WTC11 (cell line): ENCODE data around the gene BICD2. TPM values are rescaled to one million over a fixed set of nuclear protein-coding genes. Genes with fewer than 3 reads are reported as not detected.

Experiments
- ATAC-seq: fragments of 200-7000 bp; cut with Tn5 transposase; 2 replicates; pipeline ENCODE4 v1.10.0; 2021; ENCODE audit warnings: mild to moderate bottlenecking, moderate library complexity
- CTCF ChIA-PET: fragments of 300-600 bp; sonication (Branson Sonifier 250); formaldehyde crosslinking; loops from one replicate; lab custom pipeline; 2021; ENCODE audit warnings: antibody characterized with exemption; lab: Charles Lee
- POLR2A ChIA-PET: fragments of 350-600 bp; sonication (Branson Sonifier 250); formaldehyde crosslinking; loops from one replicate; lab custom pipeline; 2021; ENCODE audit warnings: antibody characterized with exemption; lab: Charles Lee
- DNase-seq: peaks from one replicate; pipeline ENCODE4 v3.0.0; 2021; ENCODE audit warnings: low spot score
- H3K27ac Mint-ChIP-seq: 2 replicates; pipeline ENCODE4 v1.8.0; 2021; ENCODE audit warnings: mixed read lengths
- H3K27me3 Mint-ChIP-seq: 2 replicates; pipeline ENCODE4 v1.8.0; 2021; ENCODE audit warnings: low read depth, mild to moderate bottlenecking, moderate library complexity, mixed read lengths
- H3K36me3 Mint-ChIP-seq: 2 replicates; pipeline ENCODE4 v1.8.0; 2021; ENCODE audit warnings: mixed read lengths
- H3K4me1 Mint-ChIP-seq: 2 replicates; pipeline ENCODE4 v1.8.0; 2022; ENCODE audit warnings: mixed read lengths
- H3K4me3 Mint-ChIP-seq: 2 replicates; pipeline ENCODE4 v1.8.0; 2021; ENCODE audit warnings: mild to moderate bottlenecking, moderate library complexity, mixed read lengths
- H3K9me3 Mint-ChIP-seq: 2 replicates; pipeline ENCODE4 v1.8.0; 2021; ENCODE audit warnings: mixed read lengths
- ATF2 ChIP-seq: sonication (generic); formaldehyde crosslinking; IDR thresholded peaks from 2 replicates; pipeline ENCODE4 v1.8.1; 2022; ENCODE audit warnings: low read depth, missing genetic modification reagents, borderline replicate concordance
- ATF3 ChIP-seq: sonication (generic); formaldehyde crosslinking; conservative IDR thresholded peaks from 2 replicates; pipeline ENCODE4 v1.8.1; 2022; ENCODE audit warnings: mild to moderate bottlenecking, missing genetic modification reagents
- CTCF ChIP-seq: fragments of 200-600 bp; IDR thresholded peaks from 2 replicates; pipeline ENCODE4 v1.8.0; 2022; ENCODE audit warnings: antibody characterized with exemption
- E2F1 ChIP-seq: sonication (generic); formaldehyde crosslinking; IDR thresholded peaks from 2 replicates; pipeline ENCODE4 v1.8.0; 2022; ENCODE audit warnings: mild to moderate bottlenecking, missing genetic modification reagents
- E2F4 ChIP-seq: sonication (generic); formaldehyde crosslinking; IDR thresholded peaks from 2 replicates; pipeline ENCODE4 v1.8.1; 2022; ENCODE audit warnings: low read depth, mild to moderate bottlenecking, moderate library complexity, missing genetic modification reagents, borderline replicate concordance
- EMX1 ChIP-seq: fragments of 250-450 bp; sonication (Bioruptor Pico); IDR thresholded peaks from 2 replicates; pipeline ENCODE4 v1.8.0; 2021; ENCODE audit warnings: mild to moderate bottlenecking
- ESRRA ChIP-seq: sonication (generic); formaldehyde crosslinking; IDR thresholded peaks from 2 replicates; pipeline ENCODE4 v1.8.1; 2022; ENCODE audit warnings: mild to moderate bottlenecking, missing genetic modification reagents, borderline replicate concordance
- FOXJ3 ChIP-seq: sonication (generic); formaldehyde crosslinking; IDR thresholded peaks from 2 replicates; pipeline ENCODE4 v1.9.0; 2021; ENCODE audit warnings: missing genetic modification reagents, mild to moderate bottlenecking, borderline replicate concordance
- GABPB1 ChIP-seq: sonication (generic); formaldehyde crosslinking; IDR thresholded peaks from 2 replicates; pipeline ENCODE4 v1.8.1; 2023; ENCODE audit warnings: mild to moderate bottlenecking, missing genetic modification reagents
- GTF2I ChIP-seq: fragments of 250-450 bp; sonication (Bioruptor Pico); conservative IDR thresholded peaks from 2 replicates; pipeline ENCODE4 v1.4.0; 2021; ENCODE audit warnings: mild to moderate bottlenecking
- HMGA2 ChIP-seq: fragments of 250-450 bp; sonication (Bioruptor Pico); IDR thresholded peaks from 2 replicates; pipeline ENCODE4 v1.4.0; 2021; ENCODE audit warnings: mild to moderate bottlenecking, moderate library complexity
- MLX ChIP-seq: sonication (generic); formaldehyde crosslinking; IDR thresholded peaks from 2 replicates; pipeline ENCODE4 v1.8.1; 2023; ENCODE audit warnings: mild to moderate bottlenecking, missing genetic modification reagents, moderate library complexity
- NR1H2 ChIP-seq: sonication (generic); formaldehyde crosslinking; IDR thresholded peaks from 2 replicates; pipeline ENCODE4 v1.9.0; 2021; ENCODE audit warnings: mild to moderate bottlenecking, moderate library complexity, missing genetic modification reagents
- NR3C1 ChIP-seq: sonication (generic); formaldehyde crosslinking; conservative IDR thresholded peaks from 2 replicates; pipeline ENCODE4 v1.8.1; 2023; ENCODE audit warnings: low read depth, mild to moderate bottlenecking, missing genetic modification reagents
- OVOL2 ChIP-seq: fragments of 250-450 bp; sonication (Bioruptor Pico); IDR thresholded peaks from 2 replicates; pipeline ENCODE4 v1.9.0; 2021; ENCODE audit warnings: mild to moderate bottlenecking, borderline replicate concordance
- RELA ChIP-seq: sonication (generic); formaldehyde crosslinking; IDR thresholded peaks from 2 replicates; pipeline ENCODE4 v1.8.1; 2022; ENCODE audit warnings: missing genetic modification reagents, mild to moderate bottlenecking, borderline replicate concordance
- SOX15 ChIP-seq: fragments of 250-450 bp; sonication (Bioruptor Pico); IDR thresholded peaks from 2 replicates; pipeline ENCODE4 v1.9.0; 2021; ENCODE audit warnings: mild to moderate bottlenecking
- SP1 ChIP-seq: sonication (generic); formaldehyde crosslinking; conservative IDR thresholded peaks from 2 replicates; pipeline ENCODE4 v1.8.1; 2022; ENCODE audit warnings: missing genetic modification reagents
- TEAD1 ChIP-seq: sonication (generic); formaldehyde crosslinking; IDR thresholded peaks from 2 replicates; pipeline ENCODE4 v1.8.0; 2022; ENCODE audit warnings: mild to moderate bottlenecking, missing genetic modification reagents
- USF2 ChIP-seq: sonication (generic); formaldehyde crosslinking; IDR thresholded peaks from 2 replicates; pipeline ENCODE4 v1.8.1; 2023; ENCODE audit warnings: mild to moderate bottlenecking, missing genetic modification reagents, moderate library complexity
- ZNF219 ChIP-seq: sonication (generic); formaldehyde crosslinking; IDR thresholded peaks from 2 replicates; pipeline ENCODE4 v1.8.0; 2023; ENCODE audit warnings: missing genetic modification reagents, mild to moderate bottlenecking, borderline replicate concordance
- ZSCAN18 ChIP-seq: fragments of 250-450 bp; sonication (Bioruptor Pico); IDR thresholded peaks from 2 replicates; pipeline ENCODE4 v2.1.2; 2022; ENCODE audit warnings: mild to moderate bottlenecking, moderate library complexity
- total RNA-seq: library from RNA; stranded (reverse); gene quantifications from 3 replicates; pipeline ENCODE4 v1.2.3, GENCODE V29; 2021

Gene BICD2
- total RNA-seq, 1 experiment from 2014 or later, result 38.7 TPM

GRCh38 chr9:92786298-92786697 is 21.7 kb upstream of the BICD2 start:
- POLR2A ChIA-PET, result no interaction called here
- CTCF ChIA-PET, result interaction anchor here (0.7 to 2.0 kb wide), 4 partner anchors 22 to 161 kb away, joined by 3 to 4 read pairs (median 4); partner anchors contain the start of gene FGD3
- H3K4me1 Mint-ChIP-seq, result no peaks in the 10 kb centered on the region
- H3K4me3 Mint-ChIP-seq, result no peak overlapping the region
- no peak overlapping the region for H3K27ac Mint-ChIP-seq
- peaks cover 6% of the 10 kb centered on the region; the same call in 1 of the 2 replicates for H3K9me3 Mint-ChIP-seq
- no peaks in the 10 kb centered on the region for H3K36me3 Mint-ChIP-seq
- no peak for DNase-seq
- no peaks in the 10 kb centered on the region; the same call in 1 of the 2 replicates for H3K27me3 Mint-ChIP-seq
- no peak for TF ChIP-seq FOXJ3 (CRISPR knock-in tag)
- TF ChIP-seq RELA, result no peak
- TF ChIP-seq E2F1, result no peak
- no peak for TF ChIP-seq OVOL2
- no peak for TF ChIP-seq USF2 (CRISPR knock-in tag)
- TF ChIP-seq ESRRA (CRISPR knock-in tag), result no peak
- ATAC-seq, result no peak

GRCh38 chr9:92781899-92782298 is 17.3 kb upstream of the BICD2 start:
- ATAC-seq (no peak), DNase-seq (no peak)
- ChIA-PET POLR2A (no interaction called here), CTCF (no interaction called here)
- H3K27ac Mint-ChIP-seq, result no peak overlapping the region
- TF ChIP-seq CTCF (no peak), SOX15 (CRISPR knock-in tag) (no peak), ZSCAN18 (no peak)
- H3K27me3 Mint-ChIP-seq, result no peaks in the 10 kb centered on the region; the same call in none of the 2 replicates
- peaks cover 16% of the 10 kb centered on the region for H3K9me3 Mint-ChIP-seq
- H3K4me3 Mint-ChIP-seq, result no peak overlapping the region
- no peaks in the 10 kb centered on the region for H3K4me1 Mint-ChIP-seq
- no peaks in the 10 kb centered on the region for H3K36me3 Mint-ChIP-seq

- H3K4me3 Mint-ChIP-seq, result no peak overlapping the region
- CTCF ChIA-PET, result interaction anchor here (1.2 kb wide), 1 partner anchor 11 kb away, joined by 5 read pairs; no protein-coding TSS in a partner anchor
- ATAC-seq, result no peak
Measured at GRCh38 chr9:92780206-92780605, 15.6 kb upstream of the BICD2 start.

More at GRCh38 chr9:92780206-92780605, 15.6 kb upstream of the BICD2 start:
- no peak overlapping the region for H3K27ac Mint-ChIP-seq
- peaks cover 3% of the 10 kb centered on the region for H3K27me3 Mint-ChIP-seq
- TF ChIP-seq TEAD1 (CRISPR knock-in tag) (no peak), ATF3 (no peak), ZNF219 (CRISPR knock-in tag) (no peak), E2F1 (no peak), GTF2I (CRISPR knock-in tag) (no peak), NR3C1 (CRISPR knock-in tag) (no peak), E2F4 (CRISPR knock-in tag) (no peak), NR1H2 (CRISPR knock-in tag) (no peak), MLX (CRISPR knock-in tag) (no peak), GABPB1 (CRISPR knock-in tag) (no peak), SP1 (CRISPR knock-in tag) (no peak), EMX1 (CRISPR knock-in tag) (no peak), ATF2 (CRISPR knock-in tag) (no peak), HMGA2 (CRISPR knock-in tag) (no peak)
- peaks cover 16% of the 10 kb centered on the region for H3K9me3 Mint-ChIP-seq
- H3K36me3 Mint-ChIP-seq, result no peaks in the 10 kb centered on the region
- POLR2A ChIA-PET, result no interaction called here
- no peaks in the 10 kb centered on the region for H3K4me1 Mint-ChIP-seq
- no peak for DNase-seq
